Trophoblast cell (in vitro differentiated cells and primary cell): ENCODE data around the gene NAP1L2.
"Not testable (repeated sequence)": the region's sequence is repeated elsewhere in the genome, so short reads cannot be mapped to it uniquely, and the experiment has no call there.

Source experiments
- DNase-seq, 2 donors: peaks; one replicate each; pipeline ENCODE4 v3.0.0-alpha.2; 2016
- H2AFZ ChIP-seq: 2 replicates; pipeline ENCODE4 v1.6.1; 2013; ENCODE audit warnings: low read length, moderate library complexity, mild to moderate bottlenecking; ENCODE audit not compliant: insufficient read depth, poor library complexity
- H2AK5ac ChIP-seq: 2 replicates; pipeline ENCODE4 v1.6.1; 2013; ENCODE audit warnings: mild to moderate bottlenecking, low read length
- H2BK120ac ChIP-seq: 2 replicates; pipeline ENCODE4 v1.6.1; 2013; ENCODE audit warnings: low read length, mild to moderate bottlenecking, moderate library complexity; ENCODE audit not compliant: insufficient read depth, poor library complexity
- H2BK12ac ChIP-seq: 2 replicates; pipeline ENCODE4 v1.6.1; 2013; ENCODE audit warnings: mild to moderate bottlenecking, low read length, moderate library complexity
- H2BK5ac ChIP-seq: 2 replicates; pipeline ENCODE4 v1.6.1; 2013; ENCODE audit warnings: low read length, low read depth, moderate library complexity, mild to moderate bottlenecking; ENCODE audit not compliant: poor library complexity
- H3K14ac ChIP-seq: 2 replicates; pipeline ENCODE4 v1.6.1; 2013; ENCODE audit warnings: mild to moderate bottlenecking, low read length
- H3K18ac ChIP-seq: 2 replicates; pipeline ENCODE4 v1.6.1; 2013; ENCODE audit warnings: mild to moderate bottlenecking, low read length
- H3K23ac ChIP-seq: 2 replicates; pipeline ENCODE4 v1.6.1; 2013; ENCODE audit warnings: low read length
- H3K27ac ChIP-seq: 2 replicates; pipeline ENCODE4 v1.5.1; 2013; ENCODE audit warnings: low read depth, mild to moderate bottlenecking, inconsistent platforms, low read length, moderate library complexity
- H3K27me3 ChIP-seq: 2 replicates; pipeline ENCODE4 v1.6.1; 2013; ENCODE audit warnings: inconsistent platforms, mild to moderate bottlenecking, low read length, moderate library complexity; ENCODE audit not compliant: insufficient read depth
- H3K36me3 ChIP-seq, 2 experiments: 1 replicate in 1 of 2; 2 replicates in 1 of 2; pipeline ENCODE4 v1.6.1; 2013; ENCODE audit warnings: low read length in 2 of 2, mild to moderate bottlenecking in 2 of 2, moderate library complexity in 1 of 2; ENCODE audit not compliant: insufficient read depth in 2 of 2, control insufficient read depth in 1 of 2
- H3K4ac ChIP-seq: 2 replicates; pipeline ENCODE4 v1.6.1; 2013; ENCODE audit warnings: low read depth, mild to moderate bottlenecking, low read length, moderate library complexity
- H3K4me1 ChIP-seq, 2 experiments: 1 replicate in 1 of 2; 2 replicates in 1 of 2; pipeline ENCODE4 v1.6.1; 2013; ENCODE audit warnings: low read length in 2 of 2, mild to moderate bottlenecking in 2 of 2, moderate library complexity in 1 of 2; ENCODE audit not compliant: insufficient read depth in 2 of 2, control insufficient read depth in 1 of 2
- H3K4me2 ChIP-seq: 2 replicates; pipeline ENCODE4 v1.6.1; 2013; ENCODE audit warnings: inconsistent platforms, mild to moderate bottlenecking, low read length, moderate library complexity
- H3K4me3 ChIP-seq: 2 replicates; pipeline ENCODE4 v1.5.1; 2013; ENCODE audit warnings: mild to moderate bottlenecking, low read depth, low read length, inconsistent platforms
- H3K79me1 ChIP-seq: one replicate; pipeline ENCODE4 v1.6.1; 2013; ENCODE audit warnings: low read length
- H3K79me2 ChIP-seq: 2 replicates; pipeline ENCODE4 v1.6.1; 2013; ENCODE audit warnings: low read length, mild to moderate bottlenecking; ENCODE audit not compliant: control insufficient read depth, insufficient read depth, poor library complexity
- H3K9ac ChIP-seq: 2 replicates; pipeline ENCODE4 v1.6.1; 2013; ENCODE audit warnings: mild to moderate bottlenecking, low read length
- H3K9me3 ChIP-seq: 2 replicates; pipeline ENCODE4 v1.6.1; 2013; ENCODE audit warnings: low read depth, mild to moderate bottlenecking, control low read depth, inconsistent platforms, low read length; ENCODE audit not compliant: insufficient read depth
- H4K12ac ChIP-seq: 2 replicates; pipeline ENCODE4 v1.6.1; 2013; ENCODE audit warnings: low read depth, mild to moderate bottlenecking, low read length, moderate library complexity
- H4K8ac ChIP-seq: 2 replicates; pipeline ENCODE4 v1.6.1; 2013; ENCODE audit warnings: low read depth, mild to moderate bottlenecking, low read length, moderate library complexity
- H4K91ac ChIP-seq: one replicate; pipeline ENCODE4 v1.6.1; 2013; ENCODE audit warnings: low read depth, mild to moderate bottlenecking, low read length, moderate library complexity
- WGBS: extraction: QIAGEN DNeasy Blood & Tissue Kit; methylation state at CpG from one replicate; pipeline ENCODE4 v1.1.7; 2013; ENCODE audit warnings: missing lambda C conversion rate; ENCODE audit not compliant: insufficient read length, insufficient coverage; ENCODE audit errors: extremely low coverage; 5-methylcytosine and 5-hydroxymethylcytosine counted together

The NAP1L2 gene

GRCh38 chrX:73168945-73169344 is 45.7 kb downstream of the NAP1L2 start:
- no CpG with 5 or more reads among the region's 1 CpG for whole genome bisulfite sequencing
- DNase-seq, H3K27me3 ChIP-seq: not testable (repeated sequence)

More at GRCh38 chrX:73168945-73169344, 45.7 kb downstream of the NAP1L2 start:
- H3K23ac ChIP-seq, H2BK12ac ChIP-seq, H3K79me2 ChIP-seq, H2BK5ac ChIP-seq, H4K91ac ChIP-seq, H3K9me3 ChIP-seq, H3K4me3 ChIP-seq, H3K18ac ChIP-seq, H4K8ac ChIP-seq, H3K27ac ChIP-seq, H3K14ac ChIP-seq, H2BK120ac ChIP-seq, H2AK5ac ChIP-seq, H2AFZ ChIP-seq, H4K12ac ChIP-seq, H3K36me3 ChIP-seq, H3K79me1 ChIP-seq, H3K4me2 ChIP-seq, H3K9ac ChIP-seq, H3K4me1 ChIP-seq, H3K4ac ChIP-seq: not testable (repeated sequence)
